B cell (primary cell): ENCODE results near the gene KLHL22.

ENCODE experiments used
- EZH2 ChIP-seq: IDR thresholded peaks from 2 replicates; pipeline ENCODE4 v1.6.1; 2012; ENCODE audit warnings: borderline replicate concordance, low read depth, mild to moderate bottlenecking, moderate library complexity, low read length; ENCODE audit not compliant: insufficient read depth, poor library complexity, severe bottlenecking
- TF ChIP-seq, protein P1 (sequence below): fragments of 200-600 bp; IDR thresholded peaks from one replicate; pipeline ENCODE4 v1.8.0; 2022; ENCODE audit warnings: antibody characterized with exemption, mild to moderate bottlenecking

DNA sequence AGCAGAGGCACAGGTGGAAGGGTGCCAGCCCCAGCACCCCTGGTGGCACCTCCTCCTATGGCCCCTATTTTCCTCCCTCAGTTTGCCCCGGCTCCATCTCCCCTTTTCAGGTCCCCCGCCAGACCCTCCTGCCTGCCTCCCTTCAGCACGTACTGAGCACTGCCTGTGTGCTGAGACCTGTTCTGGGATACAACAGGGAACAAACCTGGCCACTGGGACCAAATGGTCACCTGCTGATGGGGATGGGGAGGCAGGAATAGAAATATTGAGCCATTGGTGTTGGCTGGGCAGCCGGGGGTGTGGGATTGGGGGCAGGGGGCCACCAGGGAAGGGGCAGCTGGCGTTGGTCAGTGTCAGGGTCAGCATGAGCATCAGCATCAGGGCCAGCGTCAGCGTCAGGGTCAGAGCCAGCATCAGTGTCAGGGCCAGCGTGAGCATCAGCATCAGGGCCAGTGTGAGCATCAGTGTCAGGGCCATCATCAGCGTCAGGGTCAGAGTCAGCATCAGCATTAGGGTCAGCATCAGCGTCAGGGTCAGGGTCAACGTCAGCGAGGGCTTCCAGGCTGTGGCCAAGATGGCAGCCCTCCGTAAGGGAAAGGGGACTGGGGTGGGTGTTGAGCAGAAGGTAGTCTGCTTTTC, 94.1 kb downstream of the KLHL22 start:
- TF ChIP-seq EZH2 = no peak
- TF ChIP-seq, protein P1, sequence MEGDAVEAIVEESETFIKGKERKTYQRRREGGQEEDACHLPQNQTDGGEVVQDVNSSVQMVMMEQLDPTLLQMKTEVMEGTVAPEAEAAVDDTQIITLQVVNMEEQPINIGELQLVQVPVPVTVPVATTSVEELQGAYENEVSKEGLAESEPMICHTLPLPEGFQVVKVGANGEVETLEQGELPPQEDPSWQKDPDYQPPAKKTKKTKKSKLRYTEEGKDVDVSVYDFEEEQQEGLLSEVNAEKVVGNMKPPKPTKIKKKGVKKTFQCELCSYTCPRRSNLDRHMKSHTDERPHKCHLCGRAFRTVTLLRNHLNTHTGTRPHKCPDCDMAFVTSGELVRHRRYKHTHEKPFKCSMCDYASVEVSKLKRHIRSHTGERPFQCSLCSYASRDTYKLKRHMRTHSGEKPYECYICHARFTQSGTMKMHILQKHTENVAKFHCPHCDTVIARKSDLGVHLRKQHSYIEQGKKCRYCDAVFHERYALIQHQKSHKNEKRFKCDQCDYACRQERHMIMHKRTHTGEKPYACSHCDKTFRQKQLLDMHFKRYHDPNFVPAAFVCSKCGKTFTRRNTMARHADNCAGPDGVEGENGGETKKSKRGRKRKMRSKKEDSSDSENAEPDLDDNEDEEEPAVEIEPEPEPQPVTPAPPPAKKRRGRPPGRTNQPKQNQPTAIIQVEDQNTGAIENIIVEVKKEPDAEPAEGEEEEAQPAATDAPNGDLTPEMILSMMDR = no peak
